ENCODE measurements around the gene PSD2.

- TF ChIP-seq CTCF (IDR thresholded peaks at IDR 0.05) (no peak), POLR2AphosphoS5 (IDR thresholded peaks at IDR 0.05; ENCODE audit: low read depth, low read length) (no peak)
- TF ChIP-seq, protein P1, sequence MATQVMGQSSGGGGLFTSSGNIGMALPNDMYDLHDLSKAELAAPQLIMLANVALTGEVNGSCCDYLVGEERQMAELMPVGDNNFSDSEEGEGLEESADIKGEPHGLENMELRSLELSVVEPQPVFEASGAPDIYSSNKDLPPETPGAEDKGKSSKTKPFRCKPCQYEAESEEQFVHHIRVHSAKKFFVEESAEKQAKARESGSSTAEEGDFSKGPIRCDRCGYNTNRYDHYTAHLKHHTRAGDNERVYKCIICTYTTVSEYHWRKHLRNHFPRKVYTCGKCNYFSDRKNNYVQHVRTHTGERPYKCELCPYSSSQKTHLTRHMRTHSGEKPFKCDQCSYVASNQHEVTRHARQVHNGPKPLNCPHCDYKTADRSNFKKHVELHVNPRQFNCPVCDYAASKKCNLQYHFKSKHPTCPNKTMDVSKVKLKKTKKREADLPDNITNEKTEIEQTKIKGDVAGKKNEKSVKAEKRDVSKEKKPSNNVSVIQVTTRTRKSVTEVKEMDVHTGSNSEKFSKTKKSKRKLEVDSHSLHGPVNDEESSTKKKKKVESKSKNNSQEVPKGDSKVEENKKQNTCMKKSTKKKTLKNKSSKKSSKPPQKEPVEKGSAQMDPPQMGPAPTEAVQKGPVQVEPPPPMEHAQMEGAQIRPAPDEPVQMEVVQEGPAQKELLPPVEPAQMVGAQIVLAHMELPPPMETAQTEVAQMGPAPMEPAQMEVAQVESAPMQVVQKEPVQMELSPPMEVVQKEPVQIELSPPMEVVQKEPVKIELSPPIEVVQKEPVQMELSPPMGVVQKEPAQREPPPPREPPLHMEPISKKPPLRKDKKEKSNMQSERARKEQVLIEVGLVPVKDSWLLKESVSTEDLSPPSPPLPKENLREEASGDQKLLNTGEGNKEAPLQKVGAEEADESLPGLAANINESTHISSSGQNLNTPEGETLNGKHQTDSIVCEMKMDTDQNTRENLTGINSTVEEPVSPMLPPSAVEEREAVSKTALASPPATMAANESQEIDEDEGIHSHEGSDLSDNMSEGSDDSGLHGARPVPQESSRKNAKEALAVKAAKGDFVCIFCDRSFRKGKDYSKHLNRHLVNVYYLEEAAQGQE (IDR thresholded peaks at IDR 0.05; ENCODE audit: insufficient read depth in 1 of 2, low read depth in 2 of 2, low read length in 1 of 2): no peak
These were observed 47.1 kb upstream of the PSD2 start for GRCh38 chr5:139748505-139748826.
